Measurements from ENCODE around the gene APOA4. TPM values are rescaled to one million over a fixed set of nuclear protein-coding genes. Genes with fewer than 3 reads are reported as not detected.

Gene APOA4
- total RNA-seq, 1 donor from 2014 or later = not detected

Other genes with a start within 250 kb of the APOA4 start
- 7.0 TPM for gene BUD13, start 50.3 kb downstream of the APOA4 start, total RNA-seq
- 15.9 TPM for gene ZPR1, start 35.3 kb downstream of the APOA4 start, total RNA-seq
- gene APOA5, start 31.4 kb downstream of the APOA4 start, total RNA-seq = not detected
- gene APOC3, start 6.6 kb upstream of the APOA4 start, total RNA-seq = 0.46 TPM
- 8.4 TPM for gene APOA1, start 14.3 kb upstream of the APOA4 start, total RNA-seq